ENCODE data around the gene SIPA1L2. TPM values are rescaled to one million over a fixed set of nuclear protein-coding genes. Genes with fewer than 3 reads are reported as not detected.

Gene SIPA1L2
- total RNA-seq, 4 donors from 2014 or later = 20.5 to 111 (median 39.8) TPM

GRCh38 chr1:232581932-232582331, 48.0 kb downstream of the SIPA1L2 start:
- no peak for TF ChIP-seq CTCF (IDR thresholded peaks at IDR 0.05)
- ATAC-seq (ENCODE audit: low FRiP score) = no peak
- DNase-seq (ENCODE audit: low spot score) = no peak

Other genes starting within 250 kb of the SIPA1L2 start
- 1 to 10 TPM in 2 of 4 donors, under 1 TPM in 2; 0.56 to 4.6 (median 1.2) TPM for gene MAP10, start 175.3 kb upstream of the SIPA1L2 start, total RNA-seq